VCaP (cell line): ENCODE results near the gene RPS3.

Experiments
- H3K27ac ChIP-seq: fragments of 450-650 bp; 2 replicates; pipeline ENCODE4 v1.5.1; 2017
- CTCF ChIP-seq: fragments of 450-650 bp; conservative IDR thresholded peaks from 2 replicates; pipeline ENCODE4 v1.5.1; 2017; ENCODE audit warnings: mild to moderate bottlenecking, moderate library complexity

Gene RPS3

DNA sequence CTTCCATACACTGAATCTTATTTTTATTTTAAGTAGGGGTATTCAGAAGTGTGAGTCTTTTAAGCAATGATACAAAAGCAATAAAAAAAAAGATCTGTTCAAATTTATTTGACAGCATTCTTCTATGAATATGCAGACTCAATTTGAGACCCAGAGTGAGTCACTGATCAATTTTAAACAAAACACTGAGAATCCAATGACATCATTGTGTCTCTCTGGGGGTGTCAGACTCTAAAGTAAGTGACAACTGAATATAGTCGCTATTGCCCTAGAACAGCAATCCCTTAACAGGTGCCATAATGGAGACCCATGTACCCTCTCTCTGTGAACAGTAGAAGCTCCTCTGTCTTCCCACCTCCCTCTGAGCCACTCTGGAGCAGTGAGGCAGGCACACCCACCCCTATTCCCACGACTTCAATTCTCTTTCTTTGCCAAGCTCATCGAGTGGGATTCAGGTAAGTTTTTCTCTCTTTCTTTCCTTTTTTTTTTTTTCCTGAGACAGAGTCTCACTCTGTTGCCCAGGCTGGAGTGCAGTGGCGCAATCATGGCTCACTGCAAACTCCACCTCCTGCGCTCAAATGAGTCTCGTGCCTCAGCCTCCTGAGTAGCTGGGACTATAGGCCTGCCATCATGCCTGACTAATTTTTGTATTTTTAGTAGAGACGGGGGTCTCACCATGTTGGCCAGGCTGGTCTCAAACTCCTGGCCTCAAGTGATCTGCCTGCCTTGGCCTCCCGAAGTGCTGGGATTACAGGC, 5.1 kb upstream of the RPS3 start:
- H3K27ac ChIP-seq: no peak overlapping the region
- TF ChIP-seq CTCF: no peak

GRCh38 chr11:75398906-75399305, 412 bp upstream of the RPS3 start:
- TF ChIP-seq CTCF: no peak
- H3K27ac ChIP-seq: peak overlapping the region; percentile 94; the same call in 1 of the 2 replicates

DNA sequence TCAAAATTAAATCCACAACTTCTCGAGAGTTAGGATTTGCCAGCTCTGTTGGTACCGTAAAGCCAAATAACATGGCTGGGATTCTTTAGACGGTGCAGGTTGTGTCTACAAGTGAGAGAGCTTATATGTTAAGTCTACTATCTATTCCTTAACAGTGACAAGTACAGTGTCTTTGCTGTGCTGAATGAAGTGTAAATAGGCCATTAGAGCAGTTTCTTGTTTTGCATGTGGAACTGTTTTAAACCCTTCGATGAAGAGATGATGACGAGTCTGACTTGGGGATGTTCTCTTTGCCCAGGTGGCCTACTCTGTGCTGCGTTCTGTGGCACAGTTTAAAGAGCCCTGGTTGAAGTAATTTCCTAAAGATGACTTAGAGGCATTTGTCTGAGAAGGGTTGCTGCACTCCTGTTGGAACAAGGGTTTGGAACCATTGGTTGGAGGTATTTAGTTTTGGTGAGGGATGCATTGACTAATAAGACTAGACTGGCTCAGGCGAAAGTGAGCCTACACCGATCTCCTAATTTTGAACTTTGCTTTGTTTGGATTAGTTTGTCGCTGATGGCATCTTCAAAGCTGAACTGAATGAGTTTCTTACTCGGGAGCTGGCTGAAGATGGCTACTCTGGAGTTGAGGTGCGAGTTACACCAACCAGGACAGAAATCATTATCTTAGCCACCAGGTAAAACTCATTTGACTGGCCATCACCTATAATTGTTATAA, 988 bp downstream of the RPS3 start:
- peak overlapping the region; percentile 94 for H3K27ac ChIP-seq
- TF ChIP-seq CTCF: no peak

GRCh38 chr11:75402002-75402773, 2.9 kb downstream of the RPS3 start:
- peak overlapping the region; percentile 94; the same call in 1 of the 2 replicates for H3K27ac ChIP-seq
- TF ChIP-seq CTCF: no peak

GRCh38 chr11:75403037-75403436, 3.7 kb downstream of the RPS3 start:
- no peak overlapping the region for H3K27ac ChIP-seq
- no peak for TF ChIP-seq CTCF

- TF ChIP-seq CTCF: no peak
Observed at GRCh38 chr11:75403983-75404658, 4.8 kb downstream of the RPS3 start.

More at GRCh38 chr11:75403983-75404658, 4.8 kb downstream of the RPS3 start:
- 0 out of 2 replicates have a peak overlapping the region, but pooled peaks have one; percentile 18 for H3K27ac ChIP-seq
